ENCODE measurements around the gene CLDND2.

- TF ChIP-seq POLR2A (IDR thresholded peaks at IDR 0.05; ENCODE audit: low read length): no peak
- no peak for TF ChIP-seq GATA1 (IDR thresholded peaks at IDR 0.05; ENCODE audit: low read depth, low read length)
Measured at GRCh38 chr19:51331193-51331592, 37.6 kb downstream of the CLDND2 start.
